Medulla oblongata (tissue), 1 donor: ENCODE measurements around the gene FLG.
"Not testable (repeated sequence)": the region's sequence is repeated elsewhere in the genome, so short reads cannot be mapped to it uniquely, and the experiment has no call there.

Experiments used
- DNase-seq: peaks from one replicate; pipeline ENCODE4 v3.0.0-alpha.2; 2015; ENCODE audit errors: extremely low spot score

Gene FLG

DNA sequence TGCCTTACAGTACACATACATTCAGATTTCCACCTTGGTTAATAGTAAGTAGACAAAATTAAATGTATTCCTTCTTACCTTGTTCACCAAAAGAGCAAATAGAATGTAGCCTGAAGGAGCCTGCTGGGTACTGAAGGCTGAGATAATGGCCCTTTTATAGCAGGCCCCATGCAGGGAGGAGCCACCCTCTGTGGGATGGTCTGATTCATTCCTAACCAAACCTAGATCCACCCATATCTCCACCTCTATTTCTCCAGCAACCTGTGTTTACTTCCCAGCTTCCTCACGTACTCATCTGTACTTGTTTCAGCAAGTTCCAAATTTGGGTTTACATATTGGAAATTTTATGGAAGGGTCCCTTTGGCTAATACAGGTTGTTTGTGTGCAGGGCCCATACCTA lies at the start of gene FLG:
Gene FLG, minus strand, starts transcription at position 129 of the 400 bp plus-strand sequence. CDS start 9,783 bp downstream, outside the sequence.
- no peak for DNase-seq

DNA sequence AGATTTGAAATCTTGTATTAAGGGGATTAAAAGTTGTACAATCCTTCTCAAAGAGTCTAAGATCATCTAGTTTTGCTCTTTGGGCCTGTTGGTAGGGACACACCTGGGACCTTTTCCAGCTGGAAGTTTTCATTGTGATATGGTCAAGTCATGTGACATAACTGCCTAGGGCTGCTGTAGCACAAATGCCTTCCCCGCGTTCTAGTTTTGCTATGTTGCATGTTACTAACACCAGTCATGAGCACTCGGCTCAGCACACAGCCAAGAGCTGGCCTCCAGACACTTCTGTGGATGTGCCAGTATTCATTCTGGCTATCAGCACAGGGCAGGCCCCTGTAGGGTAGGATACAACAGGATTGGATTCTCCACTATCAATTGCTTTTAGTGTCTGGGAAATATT lies 49.4 kb upstream of the FLG start:
- DNase-seq: no peak

DNA sequence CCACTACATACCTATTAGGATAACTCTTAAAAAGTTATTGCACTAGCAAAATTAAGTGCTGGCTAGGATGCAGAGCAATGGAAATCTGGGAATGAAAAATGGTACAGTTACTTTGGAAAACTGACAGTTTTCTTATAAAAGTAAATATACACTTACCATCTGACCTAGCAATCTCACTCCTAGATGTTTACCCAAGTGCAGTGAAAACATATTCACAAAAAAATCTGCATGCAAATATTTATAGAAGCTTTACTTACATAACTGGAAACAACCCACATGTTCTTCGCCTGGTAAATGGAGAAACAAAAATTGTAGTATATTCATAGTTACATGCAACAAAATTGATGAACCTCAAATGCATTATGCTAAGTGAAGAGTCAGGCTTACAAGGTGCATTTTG lies 47.6 kb upstream of the FLG start:
- DNase-seq: no peak

DNA sequence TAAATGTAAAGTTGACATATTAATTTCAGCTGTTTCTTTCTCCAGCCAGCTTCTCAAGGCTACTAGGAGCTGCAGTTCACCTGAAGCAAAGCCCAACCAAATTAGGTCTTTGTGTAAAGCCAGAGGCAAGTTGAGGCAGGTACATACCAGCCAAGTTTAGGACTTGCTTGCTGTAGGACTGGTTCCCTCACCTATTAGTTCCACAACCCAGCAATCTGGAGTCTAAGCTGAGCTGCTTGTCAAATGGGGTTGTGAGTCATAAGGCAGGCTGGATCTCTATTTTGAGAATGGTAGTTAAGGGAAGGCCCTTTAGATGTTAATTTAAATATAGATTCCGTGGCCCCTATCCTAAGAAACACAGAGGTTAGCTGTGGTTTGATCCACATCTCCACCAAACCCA lies 42.4 kb upstream of the FLG start:
- DNase-seq: no peak

DNA sequence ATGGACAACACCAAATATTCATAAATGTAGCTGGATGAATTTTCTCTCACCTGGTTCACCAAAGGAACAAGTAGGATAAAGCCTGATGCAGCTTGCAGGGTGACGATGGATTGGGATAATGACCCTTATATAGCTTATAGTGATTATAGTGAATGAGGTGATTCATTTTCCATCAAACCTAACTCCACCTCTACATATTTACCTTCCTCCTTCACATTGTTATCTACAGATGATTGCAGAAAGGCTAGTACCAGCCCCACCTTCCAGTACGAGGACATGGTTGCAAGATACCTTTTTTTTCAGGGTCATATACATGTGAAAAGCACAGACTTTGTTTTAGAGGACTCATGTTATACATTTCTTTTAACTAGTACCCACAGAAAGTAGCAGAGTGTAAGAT lies 34.9 kb upstream of the FLG start, which contains the start of gene FLG2:
Gene FLG2, minus strand, starts transcription at position 101 of the 400 bp plus-strand sequence. CDS start 1,122 bp downstream, outside the sequence.
- no peak for DNase-seq

DNA sequence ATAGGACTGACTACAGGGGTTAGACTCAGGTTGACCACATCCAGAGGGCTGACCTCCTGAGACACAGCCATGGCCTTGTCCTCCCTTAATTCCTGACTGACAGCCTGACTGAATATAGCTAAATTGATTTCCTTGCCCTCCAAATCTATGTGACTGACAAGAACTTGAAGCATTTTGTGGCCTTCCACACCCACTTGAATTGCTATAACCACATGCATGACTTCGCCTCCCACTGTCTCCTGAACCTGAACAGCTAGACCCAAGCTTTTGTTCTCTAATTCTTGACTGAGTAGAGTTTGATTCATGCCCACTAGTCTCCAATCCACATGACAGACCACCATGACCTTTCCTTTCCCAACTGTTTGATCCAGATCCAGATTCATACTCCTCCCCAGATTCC lies 31.7 kb upstream of the FLG start:
- no peak for DNase-seq

DNA sequence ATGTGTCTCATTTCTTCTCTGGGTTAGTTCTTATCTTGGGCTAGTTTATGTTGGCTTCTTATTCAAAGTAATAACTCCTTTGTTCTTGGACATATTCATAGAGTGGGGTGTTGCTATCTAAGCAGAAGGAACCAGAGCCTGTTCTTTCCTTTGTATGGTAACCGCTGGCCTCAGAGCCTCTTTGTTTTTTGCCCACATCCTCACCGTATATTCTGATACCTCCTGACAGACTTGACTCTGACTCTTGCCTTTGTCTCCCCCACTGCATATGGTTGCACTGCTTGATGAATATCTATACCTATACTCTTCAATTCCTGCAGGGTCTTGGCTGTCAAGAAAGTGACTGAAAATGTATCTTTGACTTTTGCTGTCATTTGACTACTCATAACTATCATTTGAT lies 24.6 kb upstream of the FLG start:
- DNase-seq: no peak

DNA sequence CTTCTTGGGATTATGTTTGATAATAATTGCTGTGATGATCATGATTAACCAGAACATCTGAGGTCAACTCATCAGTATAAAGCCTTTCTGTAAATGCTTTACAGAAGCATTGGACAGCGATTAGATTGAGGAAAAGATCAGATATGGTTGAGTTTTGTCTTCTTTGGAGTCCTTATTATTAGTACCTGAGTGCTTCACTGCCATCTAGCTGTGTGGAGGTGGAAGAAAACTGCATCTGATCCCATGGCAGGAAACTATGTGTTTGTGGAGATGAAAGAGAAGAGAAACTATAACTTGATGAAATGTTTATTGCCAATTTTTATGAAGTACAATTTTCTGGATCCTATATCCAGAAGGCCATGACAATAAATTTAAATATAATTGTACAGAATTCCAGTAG lies 23.4 kb upstream of the FLG start:
- DNase-seq: no peak

DNA sequence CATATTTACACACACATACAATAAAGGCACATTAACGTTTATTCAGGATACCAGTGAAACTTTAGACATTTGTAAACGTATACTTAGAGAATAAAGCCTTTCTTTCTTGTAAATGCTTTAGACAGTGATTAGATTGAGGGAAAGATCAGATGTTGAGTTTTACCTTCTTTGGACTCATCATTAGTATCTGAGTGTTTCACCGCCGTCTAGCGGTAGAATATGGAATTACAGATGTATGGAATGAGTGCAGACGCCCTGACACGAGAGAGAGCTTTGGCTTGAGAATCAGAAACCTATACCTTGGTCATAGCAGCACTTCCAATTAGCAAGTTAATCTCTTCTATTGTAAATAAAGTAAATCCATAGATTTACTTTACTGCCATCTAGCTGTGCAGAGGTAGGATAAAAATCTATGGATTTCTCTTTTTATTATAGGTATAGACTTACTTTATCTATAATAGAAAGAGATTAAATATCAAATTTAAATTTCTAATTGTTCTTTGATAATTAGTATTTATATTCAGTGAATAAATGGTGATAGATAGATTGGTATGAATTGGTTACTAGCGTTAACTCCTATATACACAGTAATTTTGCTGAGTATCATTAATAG lies 22.2 kb upstream of the FLG start:
- peak; percentile 81 for DNase-seq

DNA sequence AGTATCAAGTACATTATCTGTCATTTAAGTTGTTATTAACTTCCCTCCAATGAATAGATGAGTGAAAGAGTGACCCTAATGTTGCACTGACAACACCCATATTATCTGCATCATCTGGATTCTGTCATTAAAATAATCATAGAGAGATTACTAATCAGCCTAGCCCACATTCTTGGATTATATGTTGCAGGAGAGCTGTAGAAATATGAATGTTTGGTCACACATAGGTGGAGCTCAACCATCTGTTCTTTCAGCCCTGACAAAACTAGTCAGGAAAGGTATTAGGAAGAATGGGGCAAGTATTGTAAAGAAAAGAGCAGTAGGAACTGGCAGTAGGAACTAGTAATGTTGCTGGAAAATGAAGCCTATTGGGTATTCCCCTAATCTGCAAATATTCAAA lies 19.4 kb upstream of the FLG start:
- no peak for DNase-seq

DNA sequence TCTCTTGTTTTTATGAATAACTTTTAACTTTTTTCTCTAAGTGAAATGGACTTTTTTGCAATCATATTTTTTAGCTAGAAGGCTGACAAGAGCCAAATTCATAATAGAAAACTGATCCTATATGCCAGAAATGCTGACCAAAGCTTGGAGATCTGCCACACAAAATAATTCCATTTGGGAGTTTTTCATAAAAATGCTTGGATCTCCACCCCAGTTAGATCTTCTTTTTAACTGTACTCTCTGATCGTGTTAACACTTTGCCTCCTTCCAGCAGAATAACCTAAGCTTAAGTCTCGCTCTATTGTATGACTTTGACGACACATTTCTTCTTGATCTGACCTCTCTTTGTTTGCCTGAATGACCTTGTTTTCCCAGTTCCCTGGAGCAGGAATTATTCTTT lies 18.0 kb upstream of the FLG start:
- no peak for DNase-seq

DNA sequence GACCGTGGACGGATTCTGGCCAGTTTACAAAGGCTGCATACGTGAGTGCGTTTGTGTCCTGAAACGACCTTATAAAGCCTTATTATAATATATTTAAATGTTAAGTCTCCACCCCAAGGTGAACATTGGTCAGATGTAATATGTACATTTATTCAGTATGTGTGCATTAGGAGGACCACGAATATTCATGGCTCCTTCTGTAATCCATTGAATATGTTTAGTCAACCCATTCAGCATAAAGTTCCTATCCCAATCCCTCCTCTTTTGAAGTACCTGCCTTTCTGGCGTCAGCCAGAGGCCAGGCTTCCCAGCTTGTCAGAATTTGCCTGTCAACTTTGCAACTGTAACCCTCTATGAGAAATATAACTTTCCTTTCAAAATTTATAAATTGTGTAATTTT lies 10.4 kb upstream of the FLG start:
- no peak for DNase-seq

DNA sequence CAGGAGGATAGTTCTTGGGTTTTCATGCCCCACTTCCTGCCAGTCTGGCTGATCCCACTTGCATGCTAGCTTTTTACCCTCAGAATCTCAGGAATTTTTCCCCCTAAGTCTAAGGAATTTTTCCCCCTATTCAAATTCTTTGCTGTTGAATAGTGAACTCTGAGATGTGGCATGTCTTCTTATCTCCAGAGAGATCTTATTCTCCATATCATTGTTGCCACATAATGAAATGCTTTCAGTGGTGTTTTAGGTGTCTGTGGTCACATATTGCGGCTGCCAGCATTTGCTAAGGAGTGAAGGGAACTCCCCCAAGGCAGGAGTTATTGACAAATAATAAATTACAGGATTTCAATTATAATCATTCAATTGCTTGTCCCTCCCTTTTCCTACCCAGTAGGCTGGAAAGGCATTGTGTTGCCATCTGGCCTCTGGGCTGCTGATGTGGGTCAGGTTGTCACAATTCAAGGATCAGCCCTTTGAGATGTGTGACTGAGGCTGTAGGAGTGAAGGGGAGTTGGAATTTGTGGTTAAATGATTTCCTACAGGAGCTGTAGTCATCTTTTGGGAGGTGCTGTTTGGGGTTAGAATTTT lies 3.9 kb upstream of the FLG start:
- DNase-seq: no peak

DNA sequence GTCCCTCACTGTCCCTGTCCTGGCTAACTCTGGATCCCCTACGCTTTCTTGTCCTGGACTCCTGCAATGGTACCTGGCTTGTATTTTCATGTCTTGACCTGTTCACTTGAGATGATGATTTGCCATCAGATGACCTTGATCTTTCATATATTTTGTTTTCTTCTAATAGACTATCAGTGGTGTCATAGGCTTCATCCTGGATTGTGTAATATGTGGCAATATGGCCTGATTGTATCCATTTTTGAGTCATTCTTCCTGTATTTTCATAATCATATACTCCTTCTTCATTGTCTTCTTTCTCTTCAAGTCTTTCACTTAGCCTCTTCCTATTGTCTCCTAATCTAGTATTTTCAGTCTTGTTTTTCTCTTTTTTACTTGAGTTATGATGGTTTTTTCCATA lies 11.1 kb downstream of the FLG start:
- DNase-seq: no peak

DNA sequence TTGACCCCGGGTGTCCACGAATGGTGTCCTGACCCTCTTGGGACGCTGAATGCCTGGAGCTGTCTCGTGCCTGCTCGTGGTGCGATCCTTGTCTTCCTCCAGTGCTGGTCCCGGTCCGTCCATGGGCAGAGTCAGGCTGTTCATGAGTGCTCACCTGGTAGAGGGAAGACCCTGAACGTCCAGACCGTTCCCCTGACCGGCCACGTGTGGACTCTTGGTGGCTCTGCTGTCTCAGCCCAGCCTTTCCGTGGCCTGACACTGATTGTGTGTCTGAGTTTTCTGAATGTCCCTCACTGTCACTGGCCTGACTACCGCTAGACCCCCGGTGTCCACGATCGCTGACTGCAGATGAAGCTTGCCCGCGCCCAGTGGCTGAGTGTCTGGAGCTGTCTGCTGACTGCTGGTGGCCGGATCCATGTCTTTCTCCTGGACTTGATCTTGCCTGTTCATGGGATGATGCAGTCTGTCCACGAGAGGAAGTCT lies 11.7 kb downstream of the FLG start:
- no peak for DNase-seq

DNA sequence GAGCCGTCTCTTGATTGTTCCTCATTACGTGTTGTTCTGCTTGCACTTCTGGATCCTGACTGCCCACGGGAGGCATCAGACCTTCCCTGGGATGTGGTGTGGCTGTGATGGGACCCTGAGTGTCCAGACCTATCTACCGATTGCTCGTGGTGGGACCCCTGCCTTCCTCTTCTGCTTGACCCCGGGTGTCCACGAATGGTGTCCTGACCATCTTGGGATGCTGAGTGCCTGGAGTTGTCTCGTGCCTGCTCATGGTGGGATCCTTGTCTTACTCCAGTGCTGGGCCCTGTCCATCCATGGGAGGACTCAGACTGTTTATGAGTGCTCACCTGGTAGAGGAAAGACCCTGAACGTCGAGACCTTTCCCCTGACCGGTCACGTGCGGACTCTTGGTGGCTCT lies 12.9 kb downstream of the FLG start:
- not testable (repeated sequence) for DNase-seq

DNA sequence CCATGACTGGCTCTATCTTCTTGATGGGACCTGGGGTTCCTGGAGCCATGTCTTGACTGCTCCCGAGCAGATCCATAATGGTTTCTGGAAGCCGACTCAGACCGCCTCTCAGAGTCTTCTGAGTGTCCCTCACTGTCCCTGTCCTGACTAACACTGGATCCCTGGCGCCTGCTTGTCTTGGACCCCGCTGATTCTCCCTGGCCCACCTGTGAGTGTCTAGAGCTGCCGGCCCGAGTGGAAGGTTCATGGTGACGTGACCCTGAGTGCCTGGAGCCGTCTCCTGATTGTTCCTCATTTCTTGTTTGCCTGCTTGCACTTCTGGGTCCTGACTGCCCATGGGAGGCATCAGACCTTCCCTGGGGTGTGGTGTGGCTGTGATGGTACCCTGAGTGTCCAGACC lies 15.1 kb downstream of the FLG start:
- no peak for DNase-seq

DNA sequence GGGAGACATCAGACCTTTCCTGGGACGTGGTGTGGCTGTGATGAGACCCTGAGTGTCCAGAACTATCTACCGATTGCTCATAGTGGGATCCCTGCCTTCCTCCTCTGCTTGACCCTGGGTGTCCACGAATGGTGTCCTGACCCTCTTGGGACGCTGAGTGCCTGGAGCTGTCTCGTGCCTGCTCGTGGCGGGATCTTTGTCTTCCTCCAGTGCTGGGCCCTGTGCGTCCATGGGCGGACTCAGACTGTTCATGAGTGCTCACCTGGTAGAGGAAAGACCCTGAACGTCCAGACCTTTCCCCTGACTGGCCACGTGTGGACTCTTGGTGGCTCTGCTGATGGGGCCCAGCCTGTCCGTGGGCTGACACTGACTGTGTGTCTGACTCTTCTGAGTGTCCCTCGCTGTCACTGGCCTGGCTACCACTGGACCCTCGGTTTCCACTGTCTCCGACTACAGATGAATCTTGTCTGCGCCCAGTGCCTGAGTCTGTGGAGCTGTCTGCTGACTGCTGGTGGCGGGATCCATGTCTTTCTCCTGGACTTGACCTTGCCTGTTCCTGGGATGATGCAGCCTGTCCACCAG lies 15.6 kb downstream of the FLG start:
- not testable (repeated sequence) for DNase-seq

DNA sequence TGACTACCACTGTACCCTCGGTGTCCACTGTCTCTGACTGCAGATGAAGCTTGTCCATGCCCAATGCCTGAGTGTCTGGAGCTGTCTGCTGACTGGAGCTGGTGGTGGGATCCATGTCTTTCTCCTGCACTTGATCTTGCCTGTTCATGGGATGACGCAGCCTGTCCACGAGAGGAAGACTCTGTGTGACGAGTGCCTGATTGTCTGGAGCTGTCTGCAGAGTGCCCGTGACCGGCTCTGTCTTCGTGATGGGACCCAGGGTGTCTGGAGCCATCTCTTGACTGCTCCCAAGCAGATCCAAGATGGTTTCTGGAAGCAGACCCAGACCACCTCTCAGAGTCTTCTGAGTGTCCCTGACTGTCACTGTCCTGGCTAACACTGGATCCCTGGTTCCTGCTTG lies 16.3 kb downstream of the FLG start:
- DNase-seq: not testable (repeated sequence)

DNA sequence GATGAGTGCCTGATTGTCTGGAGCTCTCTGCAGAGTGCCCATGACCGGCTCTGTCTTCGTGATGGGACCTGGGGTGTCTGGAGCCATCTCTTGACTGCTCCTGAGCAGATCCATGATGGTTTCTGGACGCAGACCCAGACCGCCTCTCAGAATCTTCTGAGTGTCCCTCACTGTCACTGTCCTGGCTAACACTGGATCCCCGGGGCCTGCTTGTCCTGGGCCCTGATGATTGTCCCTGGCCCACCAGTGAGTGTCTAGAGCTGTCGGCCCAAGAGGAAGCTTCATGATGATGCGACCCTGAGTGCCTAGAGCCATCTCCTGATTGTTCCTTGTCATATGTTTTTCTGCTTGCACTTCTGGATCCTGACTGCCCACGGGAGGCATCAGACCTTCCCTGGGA lies 17.1 kb downstream of the FLG start:
- DNase-seq: not testable (repeated sequence)

DNA sequence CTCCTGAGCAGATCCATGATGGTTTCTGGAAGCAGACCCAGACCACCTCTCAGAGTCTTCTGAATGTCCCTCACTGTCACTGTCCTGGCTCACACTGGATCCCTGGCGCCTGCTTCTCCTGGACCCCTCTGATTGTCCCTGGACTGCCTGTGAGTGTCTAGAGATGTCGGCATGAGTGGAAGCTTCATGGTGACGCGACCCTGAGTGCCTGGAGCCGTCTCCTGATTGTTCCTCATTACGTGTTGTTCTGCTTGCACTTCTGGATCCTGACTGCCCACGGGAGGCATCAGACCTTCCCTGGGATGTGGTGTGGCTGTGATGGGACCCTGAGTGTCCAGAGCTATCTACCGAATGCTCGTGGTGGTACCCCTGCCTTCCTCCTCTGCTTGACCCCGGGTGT lies 18.9 kb downstream of the FLG start:
- not testable (repeated sequence) for DNase-seq

DNA sequence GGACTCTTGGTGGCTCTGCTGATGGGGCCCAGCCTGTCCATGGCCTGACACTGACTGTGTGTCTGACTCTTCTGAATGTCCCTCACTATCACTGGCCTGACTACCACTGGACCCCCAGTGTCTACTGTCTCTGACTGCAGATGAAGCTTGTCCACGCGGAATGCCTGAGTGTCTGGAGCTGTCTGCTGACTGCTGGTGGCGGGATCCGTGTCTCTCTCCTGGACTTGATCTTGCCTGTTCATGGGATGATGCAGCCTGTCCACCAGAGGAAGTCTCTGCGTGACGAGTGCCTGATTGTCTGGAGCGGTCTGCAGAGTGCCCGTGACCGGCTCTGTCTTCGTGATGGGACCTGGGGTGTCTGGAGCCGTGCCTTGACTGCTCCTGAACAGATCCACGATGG lies 20.3 kb downstream of the FLG start:
- DNase-seq: not testable (repeated sequence)

DNA sequence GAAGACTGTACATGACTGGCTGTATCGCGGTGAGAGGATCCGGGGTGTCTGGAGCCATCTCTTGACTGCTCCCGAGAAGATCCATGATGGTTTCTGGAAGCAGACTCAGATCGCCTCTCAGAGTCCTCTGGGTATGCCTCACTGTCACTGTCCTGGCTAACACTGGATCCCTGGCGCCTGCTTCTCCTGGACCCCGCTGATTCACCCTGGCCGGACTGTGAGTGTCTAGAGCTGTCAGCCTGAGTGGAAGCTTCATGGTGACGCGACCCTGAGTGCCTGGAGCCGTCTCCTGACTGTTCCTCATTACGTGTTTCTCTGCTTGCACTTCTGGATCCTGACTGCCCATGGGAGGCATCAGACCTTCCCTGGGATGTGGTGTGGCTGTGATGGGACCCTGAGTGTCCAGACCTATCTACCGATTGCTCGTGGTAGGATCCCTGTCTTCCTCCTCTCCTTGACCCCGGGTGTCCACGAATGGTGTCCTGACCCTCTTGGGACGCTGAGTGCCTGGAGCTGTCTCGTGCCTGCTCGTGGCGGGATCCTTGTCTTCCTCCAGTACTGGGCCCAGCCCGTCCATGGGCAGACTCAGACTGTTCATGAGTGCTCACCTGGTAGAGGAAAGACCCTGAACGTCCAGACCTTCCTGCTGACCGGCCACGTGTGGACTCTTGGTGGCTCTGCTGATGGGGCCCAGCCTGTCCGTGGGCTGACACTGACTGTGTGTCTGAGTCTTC lies 21.7 kb downstream of the FLG start:
- DNase-seq: not testable (repeated sequence)
